Erythroblast (primary cell): ENCODE data around the gene C2orf68.

ENCODE experiments used
- DNase-seq, 2 experiments: peaks; one replicate each; lab custom pipeline; 2025; lab: John Stamatoyannopoulos, UW
- GATA1 ChIP-seq: IDR thresholded peaks from 2 replicates; pipeline ENCODE4 v1.6.1; 2011; ENCODE audit warnings: low read depth, mild to moderate bottlenecking, control low read depth, low read length, moderate library complexity
- POLR2A ChIP-seq: IDR thresholded peaks from 2 replicates; pipeline ENCODE4 v1.6.1; 2011; ENCODE audit warnings: mild to moderate bottlenecking, low read length

Gene C2orf68

DNA sequence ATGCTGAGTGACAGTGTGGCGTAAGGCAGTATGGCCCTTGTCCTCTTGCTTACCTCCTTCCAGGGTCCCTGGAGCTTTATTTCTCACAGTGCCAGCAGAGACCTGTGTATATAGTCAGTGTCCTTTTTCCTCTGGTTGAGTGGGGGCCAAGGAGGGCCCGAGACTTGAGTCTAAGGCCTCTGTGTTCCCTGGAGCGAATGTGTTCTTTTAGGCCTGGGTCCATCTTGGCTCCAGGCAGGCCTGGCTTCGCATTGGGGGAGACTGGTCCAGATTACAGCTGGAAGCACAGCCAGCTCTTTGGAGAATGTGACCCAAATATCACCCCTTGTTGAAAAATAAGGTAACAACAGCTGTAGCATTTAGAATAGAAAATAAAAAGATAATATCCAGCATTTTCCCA is 22.7 kb downstream of the C2orf68 start:
- TF ChIP-seq POLR2A, result no peak
- no peak for TF ChIP-seq GATA1
- DNase-seq, result no peak

DNA sequence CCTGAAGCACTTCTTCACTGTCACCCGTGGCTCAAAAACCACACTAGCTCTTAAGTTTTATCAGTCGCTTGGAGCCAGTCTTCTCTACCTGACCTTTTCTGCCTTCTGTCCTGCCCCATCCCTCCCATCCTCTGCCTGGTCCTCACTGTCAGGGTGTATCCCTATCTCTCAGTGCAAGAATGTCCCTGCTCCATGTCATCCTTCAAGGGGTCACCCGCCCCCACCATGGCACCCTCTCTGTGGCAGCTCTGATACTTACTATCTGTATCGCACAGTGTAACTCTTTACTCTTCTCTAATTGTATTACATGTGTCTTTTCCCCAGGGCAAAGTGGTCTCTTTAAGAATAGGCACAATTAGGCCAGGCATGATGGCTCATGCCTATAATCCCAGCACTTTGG is 23.2 kb downstream of the C2orf68 start:
- DNase-seq, result peak in 1 of 2 experiments; percentile 12
- TF ChIP-seq POLR2A (no peak), GATA1 (no peak)

DNA sequence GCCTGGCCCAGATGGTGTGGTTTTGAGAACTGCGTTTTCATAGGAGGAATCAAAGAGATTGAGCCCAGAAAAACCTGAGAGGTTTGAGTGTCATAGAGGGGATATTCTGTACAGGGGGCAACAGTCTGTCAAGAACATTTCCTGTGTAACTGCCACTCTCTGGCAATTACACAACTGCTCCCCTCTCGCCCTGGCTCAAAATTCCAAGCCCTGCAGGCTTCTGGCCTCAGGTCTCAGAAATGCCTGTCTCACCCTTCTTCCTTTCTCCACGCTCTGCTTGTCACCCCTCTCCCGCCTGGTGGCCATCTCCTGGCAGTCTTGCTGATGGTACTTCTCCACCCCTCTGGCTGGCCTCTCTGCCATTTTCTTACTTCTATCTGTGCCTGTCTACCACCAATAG is 23.6 kb downstream of the C2orf68 start:
- TF ChIP-seq GATA1, result no peak
- no peak for TF ChIP-seq POLR2A
- DNase-seq, result no peak

DNA sequence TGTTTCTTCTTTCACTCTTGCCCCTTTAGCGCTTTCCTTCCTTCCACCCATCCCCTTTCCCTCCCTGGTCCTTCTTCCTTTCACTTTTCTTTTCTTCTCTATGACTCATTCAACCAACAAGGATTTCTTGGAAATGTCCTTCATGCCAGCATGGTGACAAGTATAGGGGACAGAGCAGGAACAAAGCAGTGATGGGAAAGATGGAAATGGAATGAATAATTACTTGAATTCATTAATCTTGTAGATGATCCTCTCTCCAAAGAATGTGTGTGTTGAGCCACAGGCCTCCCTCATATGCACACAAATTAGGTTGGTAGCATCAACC is 26.1 kb downstream of the C2orf68 start:
- TF ChIP-seq POLR2A (no peak), GATA1 (no peak)
- no peak for DNase-seq

DNA sequence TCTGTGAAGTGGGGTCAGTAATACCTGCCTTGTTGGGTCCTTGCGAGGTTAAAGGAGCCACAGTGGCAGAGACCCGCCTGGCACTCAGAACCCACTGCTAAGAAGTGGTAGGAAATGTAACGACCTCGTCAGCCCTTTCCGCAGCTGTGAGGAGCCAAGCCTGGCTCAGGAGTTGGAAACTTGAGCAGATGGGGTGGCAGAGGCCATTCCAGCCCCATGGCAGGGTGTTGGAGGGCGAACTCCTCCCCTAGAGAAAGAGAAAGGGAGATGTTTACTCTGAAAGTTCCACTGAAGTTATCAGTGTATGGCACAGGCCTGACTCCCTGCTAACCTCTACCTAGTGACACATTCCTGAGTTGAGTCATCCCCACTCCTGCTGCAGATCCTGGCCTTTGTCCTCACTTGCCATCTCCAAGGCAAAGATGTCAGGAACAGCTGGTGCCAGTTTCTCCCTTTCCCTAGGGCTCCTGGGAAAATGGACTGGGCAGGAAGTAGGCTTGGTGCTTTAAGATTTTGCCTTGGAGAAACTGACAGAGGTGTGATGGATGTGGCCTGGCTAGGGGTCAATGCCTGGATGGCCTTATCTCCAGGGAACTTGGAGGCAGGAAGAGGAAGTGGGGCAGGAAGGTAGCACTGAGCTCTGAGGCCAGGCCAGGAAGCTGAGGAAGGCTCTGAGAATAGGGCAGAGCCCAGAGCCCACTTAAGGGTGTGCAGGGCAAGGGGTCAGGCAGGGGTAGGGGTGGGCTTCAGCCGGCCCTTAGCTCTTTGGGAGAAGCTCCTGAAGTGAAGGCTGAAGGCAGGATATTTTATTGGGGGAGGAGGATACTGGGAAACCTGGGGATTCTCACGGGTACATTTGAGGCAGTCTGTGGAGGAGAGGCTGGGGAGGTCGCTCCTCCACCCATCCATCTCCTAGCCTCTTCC is 26.7 kb downstream of the C2orf68 start:
- peak in 1 of 2 experiments; percentile 55 for DNase-seq
- no peak for TF ChIP-seq POLR2A
- no peak for TF ChIP-seq GATA1

DNA sequence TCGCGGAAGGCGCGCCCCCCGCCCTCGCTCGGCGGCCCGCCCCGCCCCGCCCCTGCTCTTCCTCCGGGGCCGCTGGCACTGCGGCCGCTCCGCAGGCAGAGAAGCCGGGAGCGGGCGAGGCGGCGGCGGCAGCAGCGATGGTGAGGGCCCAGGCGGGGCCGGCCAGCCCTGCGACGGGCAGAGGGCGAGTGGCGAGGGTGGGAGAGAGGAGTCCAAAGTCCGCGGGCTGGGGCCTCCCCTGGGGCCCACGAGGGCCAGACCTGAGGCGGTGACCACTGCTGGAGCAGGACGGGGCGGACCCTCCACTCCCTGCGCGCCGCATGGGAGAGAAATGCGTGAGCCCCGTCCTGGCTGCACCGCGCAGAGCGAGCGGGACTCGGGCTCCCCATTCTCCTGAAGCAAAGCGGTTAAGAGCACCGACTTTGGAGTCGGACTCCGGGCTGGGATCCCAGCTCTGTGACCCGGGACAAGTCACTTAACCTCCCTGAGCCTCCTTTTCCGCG is 27.5 kb downstream of the C2orf68 start, which contains the start of gene VAMP5:
TSS of gene VAMP5 (plus strand) at position 78 of the 503 bp plus-strand sequence. CDS start at position 138, 60 bp downstream.
- TF ChIP-seq GATA1 (no peak), POLR2A (no peak)
- DNase-seq, result peak; percentile 35 to 61

DNA sequence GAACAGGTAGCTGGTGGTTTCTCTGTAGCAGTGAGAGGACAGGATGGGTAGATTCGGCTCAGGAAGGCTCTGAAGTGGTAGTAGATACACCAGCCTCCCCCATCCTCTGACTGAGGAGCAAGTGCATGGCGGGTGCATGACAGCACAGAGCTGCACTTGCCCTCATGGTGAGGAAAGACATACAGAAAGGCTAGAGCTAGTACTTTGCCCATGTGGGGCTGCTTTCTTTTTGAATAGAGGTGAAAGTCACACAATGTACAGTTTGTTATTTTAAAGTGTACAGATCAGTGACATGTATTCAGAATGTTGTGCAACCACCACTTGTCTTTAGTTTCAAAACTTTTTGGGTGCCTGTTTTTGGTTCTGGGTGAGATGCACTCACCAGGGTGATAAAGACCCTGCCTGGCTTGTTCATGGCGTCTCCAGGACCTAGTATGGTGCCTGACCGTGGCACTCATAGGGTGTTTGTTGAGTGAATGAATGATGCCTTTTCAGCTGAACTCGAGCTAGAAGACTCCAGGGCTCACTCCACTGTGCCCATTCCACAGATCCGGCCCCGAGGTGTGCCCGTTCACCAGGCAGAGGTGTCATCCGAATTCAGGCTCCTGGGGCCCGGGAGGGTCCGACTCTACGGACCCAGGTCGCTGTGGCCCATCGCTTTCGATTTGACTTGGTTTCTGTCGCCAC is 28.1 kb downstream of the C2orf68 start:
- TF ChIP-seq POLR2A (no peak), GATA1 (no peak)
- DNase-seq, result no peak

DNA sequence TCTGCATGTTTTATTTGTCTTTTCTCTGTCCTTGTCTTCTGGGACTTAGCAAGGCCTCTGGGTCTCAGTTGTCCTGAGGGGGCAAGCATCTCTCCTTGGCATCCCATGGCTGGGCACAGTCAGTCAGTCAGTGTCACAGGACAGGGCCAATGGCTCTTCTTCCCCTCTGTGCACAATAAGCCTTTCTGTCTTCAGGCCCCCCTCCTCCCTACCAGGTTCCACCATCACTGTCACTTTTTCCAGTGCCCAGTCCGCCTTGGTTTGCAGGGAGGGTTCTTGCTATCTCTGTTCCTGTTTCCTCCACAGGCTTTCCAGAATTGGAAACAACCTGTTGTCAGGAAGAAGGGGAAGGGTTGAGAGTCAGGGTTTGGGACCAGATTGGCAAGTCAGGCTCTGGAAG is 29.4 kb downstream of the C2orf68 start:
- TF ChIP-seq GATA1, result no peak
- no peak for TF ChIP-seq POLR2A
- DNase-seq, result no peak

DNA sequence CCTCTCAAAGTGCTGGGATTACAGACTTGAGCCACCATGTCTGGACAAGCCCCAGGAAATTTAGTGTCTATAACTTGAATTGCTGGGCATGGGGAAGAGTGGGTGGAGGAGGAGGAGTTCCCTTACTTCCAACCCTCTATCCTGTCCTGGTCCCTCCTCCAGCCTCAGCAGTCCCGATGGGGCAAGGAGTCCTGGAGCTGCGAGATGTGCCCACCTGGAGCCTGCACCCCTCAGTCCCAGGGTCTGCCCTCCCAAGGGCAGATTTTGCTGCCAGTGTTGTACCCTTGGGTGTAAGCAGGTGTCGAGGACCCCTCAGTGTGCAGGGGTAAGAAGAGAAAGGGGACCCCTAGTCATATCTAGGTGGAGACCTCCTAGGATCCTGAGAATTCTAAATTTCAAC is 31.7 kb downstream of the C2orf68 start:
- DNase-seq, result no peak
- TF ChIP-seq GATA1 (no peak), POLR2A (no peak)

DNA sequence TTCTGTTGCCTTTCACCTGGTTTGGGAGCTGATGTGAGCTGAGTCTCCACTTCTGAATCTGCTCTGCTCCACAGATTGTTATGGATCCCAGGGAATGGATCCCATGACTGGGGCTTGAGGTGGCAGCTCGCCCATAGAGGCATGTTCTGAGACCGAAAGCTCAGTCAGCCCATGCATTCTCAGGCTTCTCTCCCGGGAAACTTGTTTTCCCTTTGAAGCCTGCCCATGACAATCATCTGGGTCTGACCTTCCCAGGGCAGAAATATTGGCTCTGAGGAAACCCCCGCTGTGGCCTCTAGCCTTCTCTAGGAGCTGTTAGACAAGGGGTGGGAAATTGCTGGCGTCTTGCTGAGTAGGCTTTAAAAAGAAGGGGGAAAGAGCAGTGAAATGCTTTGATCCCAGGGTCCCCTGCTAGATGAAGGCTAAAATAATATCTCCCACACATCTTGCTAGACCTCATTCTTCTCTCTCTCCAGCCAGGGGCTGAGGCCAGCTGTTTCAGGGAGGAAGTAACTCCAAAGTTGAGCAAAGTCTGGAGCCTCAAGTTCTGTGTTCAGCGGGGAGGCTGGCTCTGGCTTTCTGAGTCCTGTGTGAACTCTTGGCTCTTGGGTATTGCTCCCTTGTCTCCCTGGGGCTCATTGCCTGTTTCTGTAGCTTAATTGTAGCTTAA is 32.5 kb downstream of the C2orf68 start:
- TF ChIP-seq POLR2A, result no peak
- no peak for TF ChIP-seq GATA1
- no peak for DNase-seq

DNA sequence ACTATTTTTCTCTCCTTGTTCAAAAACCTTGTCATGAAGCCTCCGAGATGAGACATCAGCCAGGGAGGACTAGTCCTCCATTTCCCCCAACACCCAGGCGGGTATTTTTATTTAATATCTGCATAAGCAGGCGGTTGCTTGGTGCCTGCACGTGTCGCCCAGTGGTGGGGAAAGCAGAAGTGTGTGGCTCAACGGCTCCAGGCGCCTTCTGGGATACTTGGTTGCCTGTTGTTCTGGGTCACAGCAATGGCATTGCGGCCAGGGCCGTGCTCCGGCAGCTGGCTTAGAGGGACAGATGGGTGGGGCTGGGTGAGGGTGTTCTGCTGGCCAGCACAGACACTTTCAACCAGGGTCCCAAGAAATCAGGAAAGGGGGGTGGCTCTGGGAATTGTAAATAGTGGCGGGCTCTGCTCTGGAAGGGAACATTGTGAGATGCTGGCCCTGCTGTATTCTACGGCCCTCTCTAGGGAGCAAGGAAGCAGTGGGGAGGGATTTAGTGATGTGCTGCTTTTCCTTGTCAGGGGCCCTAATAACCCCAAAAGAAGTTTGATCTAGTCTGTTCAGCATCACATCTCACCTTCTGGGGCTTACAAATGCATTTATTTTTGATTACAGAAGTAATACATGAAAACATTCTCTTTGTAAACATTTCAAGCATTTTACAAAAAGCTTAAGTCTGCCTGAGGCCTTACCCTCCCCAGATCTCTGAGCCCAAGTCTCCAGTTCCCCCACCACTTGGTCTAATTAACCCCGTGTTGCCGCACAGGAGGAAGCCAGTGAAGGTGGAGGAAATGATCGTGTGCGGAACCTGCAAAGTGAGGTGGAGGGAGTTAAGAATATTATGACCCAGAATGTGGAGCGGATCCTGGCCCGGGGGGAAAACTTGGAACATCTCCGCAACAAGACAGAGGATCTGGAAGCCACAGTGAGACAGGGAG is 33.4 kb downstream of the C2orf68 start:
- DNase-seq, result peak; percentile 60 to 66
- TF ChIP-seq GATA1 (no peak), POLR2A (no peak)

DNA sequence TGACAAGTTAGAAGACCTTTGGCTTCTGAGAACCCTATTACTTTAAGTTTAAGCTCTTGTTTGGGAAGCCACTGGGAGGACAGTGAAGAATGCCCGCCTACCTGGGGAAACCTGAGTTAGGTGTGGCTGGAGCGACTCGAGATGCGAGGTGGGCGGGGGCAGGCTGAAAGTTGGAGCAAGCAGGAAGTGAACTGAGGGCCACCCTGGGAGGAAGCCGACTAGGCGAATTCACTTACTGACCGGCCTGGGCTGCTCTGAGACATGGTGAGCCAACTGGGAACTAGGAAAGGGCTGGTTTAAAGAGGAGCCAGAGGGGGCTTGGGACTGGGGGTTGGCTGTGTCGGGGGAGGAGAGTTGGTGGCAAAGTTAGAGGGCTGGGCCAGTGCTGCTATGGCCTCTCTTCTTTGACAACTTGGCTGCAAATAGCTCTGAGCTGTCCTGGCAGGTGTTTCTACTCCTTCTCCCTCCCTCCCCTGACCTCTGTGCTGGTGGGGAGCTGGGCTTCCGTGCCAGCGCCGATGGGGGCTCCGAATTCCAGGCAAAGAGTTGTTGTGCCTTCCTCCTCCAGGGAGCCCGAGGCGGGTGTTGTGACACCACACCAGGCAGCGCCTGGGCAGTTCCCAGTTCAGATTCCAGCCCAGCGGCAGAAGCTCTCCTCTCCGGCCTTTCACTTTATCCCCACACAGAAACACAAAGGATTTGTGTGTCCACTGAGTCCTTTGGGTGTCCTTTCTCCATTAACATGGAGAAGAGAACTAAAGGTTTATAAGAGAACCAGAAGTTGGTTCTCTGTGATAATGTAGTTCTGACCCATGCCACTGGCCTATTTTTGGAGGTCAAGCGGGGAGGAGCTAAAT is 34.3 kb downstream of the C2orf68 start, which contains the start of gene VAMP8:
TSS of gene VAMP8 (plus strand) at position 201 of the 857 bp plus-strand sequence. CDS start at position 262, 61 bp downstream.
- no peak for TF ChIP-seq GATA1
- peak; percentile 46 for TF ChIP-seq POLR2A
- DNase-seq, result peak; percentile 56 to 59
